Inflammatory macrophage (primary cell): ENCODE measurements around the gene DNAH9.

Source experiments
- DNase-seq, 2 donors: peaks; one replicate each; pipeline ENCODE4 v3.0.0-alpha.2; 2020 to 2022

Gene DNAH9

GRCh38 chr17:11779892-11780291, 181.6 kb downstream of the DNAH9 start:
- no peak for DNase-seq

- no peak for DNase-seq
Measured at GRCh38 chr17:11780621-11781020, 182.4 kb downstream of the DNAH9 start.

GRCh38 chr17:11786711-11787438, 188.6 kb downstream of the DNAH9 start:
- no peak for DNase-seq

- DNase-seq: no peak
Measured at GRCh38 chr17:11795906-11796305, 197.6 kb downstream of the DNAH9 start.

GRCh38 chr17:11797803-11798202, 199.5 kb downstream of the DNAH9 start:
- DNase-seq: no peak

- DNase-seq: no peak
Measured at GRCh38 chr17:11803231-11803969, 205.1 kb downstream of the DNAH9 start.

- DNase-seq: no peak
Measured at GRCh38 chr17:11805138-11805537, 206.9 kb downstream of the DNAH9 start.

- no peak for DNase-seq
Measured at GRCh38 chr17:11805952-11806351, 207.7 kb downstream of the DNAH9 start.

- DNase-seq: no peak
Measured at GRCh38 chr17:11807606-11808005, 209.3 kb downstream of the DNAH9 start.

GRCh38 chr17:11813278-11813677, 215.0 kb downstream of the DNAH9 start:
- DNase-seq: no peak

- DNase-seq: no peak
Measured at GRCh38 chr17:11813871-11814270, 215.6 kb downstream of the DNAH9 start.

- no peak for DNase-seq
Measured at GRCh38 chr17:11814655-11815262, 216.5 kb downstream of the DNAH9 start.

- no peak for DNase-seq
Measured at GRCh38 chr17:11816409-11816808, 218.1 kb downstream of the DNAH9 start.

GRCh38 chr17:11823862-11824261, 225.6 kb downstream of the DNAH9 start:
- no peak for DNase-seq

GRCh38 chr17:11825572-11826209, 227.4 kb downstream of the DNAH9 start:
- DNase-seq: no peak

GRCh38 chr17:11832401-11833137, 234.3 kb downstream of the DNAH9 start:
- no peak for DNase-seq

GRCh38 chr17:11836508-11836907, 238.2 kb downstream of the DNAH9 start:
- DNase-seq: no peak

GRCh38 chr17:11840052-11840451, 241.8 kb downstream of the DNAH9 start:
- no peak for DNase-seq

GRCh38 chr17:11840831-11841230, 242.6 kb downstream of the DNAH9 start:
- DNase-seq: no peak

GRCh38 chr17:11848330-11848729, 250.1 kb downstream of the DNAH9 start:
- DNase-seq: no peak

GRCh38 chr17:11852231-11852630, 254.0 kb downstream of the DNAH9 start:
- no peak for DNase-seq

- DNase-seq: no peak
Measured at GRCh38 chr17:11852912-11853311, 254.6 kb downstream of the DNAH9 start.
